Measurements from ENCODE around the gene CERS4.
"Not testable (repeated sequence)": the region's sequence is repeated elsewhere in the genome, so short reads cannot be mapped to it uniquely, and the experiment has no call there.

The CERS4 gene, protein sequence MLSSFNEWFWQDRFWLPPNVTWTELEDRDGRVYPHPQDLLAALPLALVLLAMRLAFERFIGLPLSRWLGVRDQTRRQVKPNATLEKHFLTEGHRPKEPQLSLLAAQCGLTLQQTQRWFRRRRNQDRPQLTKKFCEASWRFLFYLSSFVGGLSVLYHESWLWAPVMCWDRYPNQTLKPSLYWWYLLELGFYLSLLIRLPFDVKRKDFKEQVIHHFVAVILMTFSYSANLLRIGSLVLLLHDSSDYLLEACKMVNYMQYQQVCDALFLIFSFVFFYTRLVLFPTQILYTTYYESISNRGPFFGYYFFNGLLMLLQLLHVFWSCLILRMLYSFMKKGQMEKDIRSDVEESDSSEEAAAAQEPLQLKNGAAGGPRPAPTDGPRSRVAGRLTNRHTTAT

GRCh38 chr19:8208922-8209461, at the start of gene CERS4:
Gene CERS4 (plus strand): TSS chr19:8209370. CDS start chr19:8251077, 41,707 bp downstream.
- DNase-seq (ENCODE audit: low read depth, low spot score) = no peak

- no peak for DNase-seq (ENCODE audit: low read depth, low spot score)
Measured at GRCh38 chr19:8161135-8161646, 48.0 kb upstream of the CERS4 start.

DNA sequence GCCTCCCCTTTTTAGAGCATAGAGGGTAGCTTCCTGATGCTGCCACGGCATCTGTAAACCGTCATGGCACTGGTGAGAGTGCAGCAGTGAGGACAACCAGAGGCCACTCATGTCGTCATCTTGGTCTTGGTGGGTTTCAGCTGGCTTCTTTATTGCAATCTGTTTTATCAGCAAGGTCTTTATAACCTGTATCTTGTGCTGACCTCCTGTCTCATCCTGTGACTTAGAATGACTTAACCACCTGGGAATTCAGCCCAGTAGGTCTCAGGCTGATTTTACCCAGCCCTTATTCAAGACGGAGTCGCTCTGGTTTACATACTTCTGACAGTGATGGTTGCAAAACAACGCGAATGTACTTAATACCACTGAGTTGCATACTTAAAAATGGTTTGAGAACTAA, 45.4 kb upstream of the CERS4 start:
- DNase-seq (ENCODE audit: low read depth, low spot score) = no peak

DNA sequence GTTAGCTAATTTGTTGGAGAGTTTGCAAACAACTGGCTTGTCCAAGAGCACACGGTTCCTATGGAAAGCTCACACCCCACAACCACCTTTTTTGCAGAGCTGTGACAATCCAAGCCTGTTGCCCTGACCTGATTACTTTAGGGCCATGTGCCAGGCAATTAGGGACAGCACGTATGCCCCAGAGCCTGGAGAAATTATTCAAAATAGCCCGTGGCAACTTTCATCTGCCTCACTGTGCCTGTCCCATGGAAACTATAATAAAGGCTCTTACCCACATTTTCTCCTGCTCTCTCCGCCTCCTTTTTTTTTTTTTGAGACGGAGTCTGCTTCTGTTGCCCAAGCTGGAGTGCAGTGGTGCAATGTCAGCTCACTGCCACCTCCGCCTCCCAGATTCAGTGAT, 41.2 kb upstream of the CERS4 start:
- no peak for DNase-seq (ENCODE audit: low read depth, low spot score)

GRCh38 chr19:8168537-8168936, 40.6 kb upstream of the CERS4 start:
- DNase-seq (ENCODE audit: low read depth, low spot score) = no peak

DNA sequence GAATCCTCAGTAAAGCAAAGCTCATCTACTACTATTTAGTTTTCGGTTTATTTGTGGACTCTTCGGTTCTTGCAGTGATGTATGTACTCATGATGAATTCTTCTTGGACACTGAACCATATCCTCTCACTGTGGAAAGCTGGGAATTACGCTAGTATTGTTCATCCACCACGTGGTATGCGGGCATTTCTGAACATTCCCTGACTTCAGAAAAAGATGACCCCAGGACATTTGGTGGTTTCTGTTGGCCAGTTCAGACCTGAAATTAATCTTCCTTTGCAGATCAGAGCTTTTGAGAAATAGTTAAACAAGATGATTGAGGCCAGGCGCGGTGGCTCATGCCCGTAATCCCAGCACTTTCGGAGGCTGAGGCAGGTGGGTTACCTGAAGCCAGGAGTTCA, 34.5 kb upstream of the CERS4 start:
- no peak for DNase-seq (ENCODE audit: low read depth, low spot score)

GRCh38 chr19:8180018-8180417, 29.2 kb upstream of the CERS4 start:
- DNase-seq (ENCODE audit: low read depth, low spot score) = no peak

- no peak for DNase-seq (ENCODE audit: low read depth, low spot score)
Measured at GRCh38 chr19:8184274-8184673, 24.9 kb upstream of the CERS4 start.

GRCh38 chr19:8185343-8186068, 23.7 kb upstream of the CERS4 start:
- DNase-seq (ENCODE audit: low read depth, low spot score) = no peak

GRCh38 chr19:8192221-8192820, 16.8 kb upstream of the CERS4 start:
- DNase-seq (ENCODE audit: low read depth, low spot score) = no peak

- DNase-seq (ENCODE audit: low read depth, low spot score) = no peak
Measured at GRCh38 chr19:8194528-8195267, 14.5 kb upstream of the CERS4 start.

GRCh38 chr19:8196271-8196927, 12.8 kb upstream of the CERS4 start:
- DNase-seq (ENCODE audit: low read depth, low spot score) = no peak

DNA sequence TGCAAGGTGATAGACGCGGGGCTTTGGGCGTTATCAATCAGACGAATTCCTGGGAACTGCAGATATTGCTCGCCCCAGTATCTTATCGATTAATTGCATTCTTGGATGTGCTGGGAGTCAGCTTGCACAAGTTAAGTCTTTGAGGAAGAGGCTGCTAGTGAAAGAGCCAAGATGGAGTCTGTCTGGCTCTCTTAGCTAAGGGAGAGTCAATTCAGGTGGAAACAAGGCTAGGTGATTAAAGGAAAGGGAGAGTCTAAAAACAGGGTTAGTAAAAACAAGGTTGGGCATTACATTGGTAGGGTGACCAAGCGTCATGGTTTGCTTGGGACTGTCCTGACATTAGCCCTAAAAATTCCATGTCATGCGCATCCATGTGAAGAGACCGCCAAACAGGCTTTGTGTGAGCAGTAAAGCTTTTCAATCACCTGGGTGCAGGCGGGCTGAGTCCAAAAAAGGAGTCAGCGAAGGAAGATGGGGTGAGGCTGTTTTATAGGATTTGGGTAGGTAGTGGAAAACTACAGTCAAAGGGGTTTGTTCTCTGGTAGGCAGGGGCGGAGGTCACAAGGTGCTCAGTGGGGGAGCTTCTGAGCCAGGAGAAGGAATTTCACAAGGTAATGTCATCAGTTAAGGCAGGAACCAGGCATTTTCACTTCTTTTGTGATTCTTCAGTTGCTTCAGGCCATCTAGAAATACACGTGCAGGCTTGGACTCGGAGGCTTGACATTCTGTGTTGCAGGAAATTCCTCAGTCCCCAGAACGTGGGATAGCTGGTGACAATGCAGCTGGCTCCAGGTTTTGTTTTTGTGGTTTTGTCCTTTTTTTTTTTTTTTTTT, 5.7 kb upstream of the CERS4 start:
- not testable (repeated sequence) for DNase-seq (ENCODE audit: low read depth, low spot score)

DNA sequence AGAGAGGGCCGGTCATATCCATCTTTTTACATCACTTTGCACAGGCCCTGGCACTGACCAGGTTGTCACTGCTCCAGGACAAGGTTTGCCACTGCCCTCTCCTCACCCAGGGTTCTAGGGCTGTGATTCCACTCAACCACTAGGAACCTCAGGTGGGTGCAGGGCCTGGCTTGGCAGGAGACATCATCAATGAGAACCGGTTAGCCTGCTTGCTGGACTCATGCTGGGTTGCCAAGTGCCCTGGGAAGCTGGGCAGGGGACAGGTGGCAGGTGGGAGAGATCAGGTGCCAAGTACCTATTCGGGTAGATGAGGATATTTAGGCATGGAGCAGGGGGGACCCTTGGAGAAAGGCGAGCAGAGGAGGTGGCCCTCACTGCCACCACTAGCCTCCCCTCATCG, 4.2 kb upstream of the CERS4 start:
- no peak for DNase-seq (ENCODE audit: low read depth, low spot score)

- DNase-seq (ENCODE audit: low read depth, low spot score) = no peak
Measured at GRCh38 chr19:8206147-8207087, 2.8 kb upstream of the CERS4 start.

GRCh38 chr19:8207326-8207725, 1.8 kb upstream of the CERS4 start:
- not testable (repeated sequence) for DNase-seq (ENCODE audit: low read depth, low spot score)

- DNase-seq (ENCODE audit: low read depth, low spot score) = no peak
Measured at GRCh38 chr19:8208119-8208921, 850 bp upstream of the CERS4 start.

All from smooth muscle cell of the brain vasculature (primary cell).